Measurements from ENCODE around the gene EXOC3. TPM values are rescaled to one million over a fixed set of nuclear protein-coding genes. Genes with fewer than 3 reads are reported as not detected.

The EXOC3 gene
- total and polyA plus RNA-seq, 12 donors, result 29.0 to 44.7 (median 40.0) TPM

- ATAC-seq, result no peak
- Histone ChIP-seq H3K27me3 (peaks cover 0 to 10% (median 0%) of the 10 kb centered on the region in 7 donors), H3K4me1 (no peaks in the 10 kb centered on the region), H3K9me3 (no peaks in the 10 kb centered on the region), H3K4me3 (no peak overlapping the region), H3K27ac (no peak overlapping the region), H3K36me3 (no peaks in the 10 kb centered on the region)
- WGBS, 2 donors, result 85% methylated on average over 32 of the region's 32 CpGs
- TF ChIP-seq CTCF (IDR thresholded peaks at IDR 0.05), result no peak
- DNase-seq, result no peak
- intact Hi-C loops (cut with DNase I), result no loop called here
Observed at GRCh38 chr5:422323-423232, 20.4 kb upstream of the EXOC3 start.

- TF ChIP-seq CTCF (IDR thresholded peaks at IDR 0.05), result no peak
- H3K27me3 ChIP-seq, result peaks cover 0 to 11% (median 0%) of the 10 kb centered on the region in 7 donors
- H3K9me3 ChIP-seq, result no peaks in the 10 kb centered on the region
- 66 to 74% methylated on average over 9 of the region's 9 CpGs for WGBS, 2 donors
- no peak for ATAC-seq
- H3K4me1 ChIP-seq, result no peaks in the 10 kb centered on the region
- intact Hi-C loops (cut with DNase I), result no loop called here
- no peaks in the 10 kb centered on the region for H3K36me3 ChIP-seq
- H3K4me3 ChIP-seq, result no peak overlapping the region
- no peak for DNase-seq
- no peak overlapping the region for H3K27ac ChIP-seq
Observed at GRCh38 chr5:423233-423565, 19.8 kb upstream of the EXOC3 start.

GRCh38 chr5:423626-424261 is 19.2 kb upstream of the EXOC3 start:
- WGBS, 2 donors, result 81 to 82% methylated on average over 24 of the region's 24 CpGs
- H3K9me3 ChIP-seq, result no peaks in the 10 kb centered on the region
- DNase-seq (no peak), ATAC-seq (no peak)
- no peak overlapping the region for H3K4me3 ChIP-seq
- H3K27ac ChIP-seq, result no peak overlapping the region
- peaks cover 0 to 11% (median 0%) of the 10 kb centered on the region in 7 donors for H3K27me3 ChIP-seq
- TF ChIP-seq CTCF (IDR thresholded peaks at IDR 0.05), result no peak
- H3K4me1 ChIP-seq, result no peaks in the 10 kb centered on the region
- intact Hi-C loops (cut with DNase I), result no loop called here
- no peaks in the 10 kb centered on the region for H3K36me3 ChIP-seq

- H3K27ac ChIP-seq, result peak overlapping the region in 1 of 10 donors; percentile 59
- ATAC-seq, result no peak
- TF ChIP-seq CTCF (IDR thresholded peaks at IDR 0.05), result no peak
- DNase-seq, result no peak
- intact Hi-C loops (cut with DNase I), result no loop called here
- peaks cover 0 to 16% (median 0%) of the 10 kb centered on the region in 7 donors for H3K27me3 ChIP-seq
- 86 to 91% methylated on average over 11 of the region's 11 CpGs for WGBS, 2 donors
- no peaks in the 10 kb centered on the region for H3K9me3 ChIP-seq
- H3K36me3 ChIP-seq, result no peaks in the 10 kb centered on the region
- H3K4me1 ChIP-seq, result no peaks in the 10 kb centered on the region
- H3K4me3 ChIP-seq, result no peak overlapping the region
Observed at GRCh38 chr5:424301-425110, 18.5 kb upstream of the EXOC3 start.

All from heart right ventricle (tissue), 16 donors.